ENCODE results near the gene PPM1G. TPM values are rescaled to one million over a fixed set of nuclear protein-coding genes. Genes with fewer than 3 reads are reported as not detected.
A peak's percentile ranks its signal among the peaks of the same experiment; 100 is the strongest.
"Not testable (repeated sequence)": the region's sequence is repeated elsewhere in the genome, so short reads cannot be mapped to it uniquely, and the experiment has no call there.

The PPM1G gene
- polyA plus RNA-seq, 3 donors: 84.3 to 105 (median 95.1) TPM

DNA sequence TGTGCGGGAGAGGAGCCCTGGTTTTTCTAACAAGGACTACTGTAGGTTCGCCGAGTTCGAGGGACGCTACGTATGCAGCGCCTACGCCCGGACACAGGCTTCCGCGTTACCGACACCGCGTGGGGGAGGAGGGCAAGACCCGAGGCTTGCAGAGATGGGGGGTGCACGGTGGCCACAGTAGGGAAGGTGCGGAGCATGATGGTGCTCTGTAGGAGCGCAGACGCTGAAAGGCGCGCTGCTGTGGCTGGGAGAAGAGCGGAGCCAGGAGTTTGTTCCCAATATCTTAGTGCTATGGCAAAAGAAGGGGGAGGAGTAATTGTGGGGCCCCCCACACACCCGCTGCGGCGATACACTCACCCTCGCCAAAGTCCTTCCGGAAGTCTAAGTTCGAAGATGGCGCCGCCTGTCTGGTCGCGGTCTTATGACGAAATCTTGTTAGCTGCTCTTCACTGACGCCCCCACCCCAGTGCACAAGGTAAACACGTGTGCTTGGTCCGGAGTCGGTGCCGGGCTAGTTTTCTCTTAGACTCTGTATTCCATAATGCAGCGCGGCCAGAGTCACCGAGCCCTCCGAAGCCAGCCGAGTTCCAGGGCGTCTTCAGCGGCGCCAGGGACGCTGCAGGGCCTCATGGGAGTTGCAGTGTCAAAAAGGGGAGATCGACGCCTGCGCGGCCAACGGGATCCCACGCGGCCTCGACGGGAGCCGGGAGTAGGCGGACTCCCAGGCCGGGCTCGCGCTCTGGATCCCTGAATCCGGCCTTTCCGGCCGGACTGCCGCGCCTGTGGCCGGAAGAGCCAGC lies 52.8 kb downstream of the PPM1G start, which contains the start of gene GTF3C2:
TSS of gene GTF3C2 (minus strand) at position 383 of the 800 bp plus-strand sequence. CDS start 13,210 bp downstream, outside the sequence.
- DNase-seq (ENCODE audit: extremely low read depth in 1 of 11, low read depth in 9 of 11, low spot score in 4 of 11): peak; percentile 91 to 98 (median 97)

DNA sequence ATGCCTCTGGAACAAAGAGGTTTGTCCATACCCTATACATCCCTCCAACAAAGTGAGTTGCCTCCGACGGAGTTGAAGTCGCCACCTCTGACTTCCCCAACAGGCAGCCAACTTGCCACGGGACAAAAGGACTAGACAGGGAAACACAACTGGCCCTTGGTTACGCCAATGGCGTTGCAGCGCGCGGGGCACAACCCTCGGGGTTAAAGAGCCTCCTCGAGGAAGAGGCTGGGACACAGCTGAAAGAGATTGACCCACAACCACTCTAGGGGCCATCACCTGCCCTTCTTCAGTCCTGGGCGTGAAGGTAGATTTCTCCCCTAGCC lies 53.4 kb downstream of the PPM1G start:
- peak in 1 of 11 donors; percentile 5 for DNase-seq (ENCODE audit: extremely low read depth in 1 of 11, low read depth in 9 of 11, low spot score in 4 of 11)

DNA sequence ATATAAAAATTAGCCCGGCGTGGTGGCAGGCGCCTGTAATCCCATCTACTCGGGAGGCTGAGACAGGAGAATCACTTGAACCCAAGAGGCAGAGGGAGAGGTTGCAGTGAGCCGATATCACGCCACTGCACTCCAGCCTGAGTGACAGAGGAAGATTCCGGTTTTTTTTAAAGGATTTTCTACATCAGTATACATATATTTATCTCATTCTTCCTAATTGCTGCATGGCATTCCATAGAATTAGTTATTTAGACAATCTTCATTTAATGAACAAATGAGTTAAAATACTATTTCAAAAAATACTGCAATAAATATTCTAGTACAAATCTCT lies 54.8 kb downstream of the PPM1G start:
- DNase-seq (ENCODE audit: extremely low read depth in 1 of 11, low read depth in 9 of 11, low spot score in 4 of 11): no peak

DNA sequence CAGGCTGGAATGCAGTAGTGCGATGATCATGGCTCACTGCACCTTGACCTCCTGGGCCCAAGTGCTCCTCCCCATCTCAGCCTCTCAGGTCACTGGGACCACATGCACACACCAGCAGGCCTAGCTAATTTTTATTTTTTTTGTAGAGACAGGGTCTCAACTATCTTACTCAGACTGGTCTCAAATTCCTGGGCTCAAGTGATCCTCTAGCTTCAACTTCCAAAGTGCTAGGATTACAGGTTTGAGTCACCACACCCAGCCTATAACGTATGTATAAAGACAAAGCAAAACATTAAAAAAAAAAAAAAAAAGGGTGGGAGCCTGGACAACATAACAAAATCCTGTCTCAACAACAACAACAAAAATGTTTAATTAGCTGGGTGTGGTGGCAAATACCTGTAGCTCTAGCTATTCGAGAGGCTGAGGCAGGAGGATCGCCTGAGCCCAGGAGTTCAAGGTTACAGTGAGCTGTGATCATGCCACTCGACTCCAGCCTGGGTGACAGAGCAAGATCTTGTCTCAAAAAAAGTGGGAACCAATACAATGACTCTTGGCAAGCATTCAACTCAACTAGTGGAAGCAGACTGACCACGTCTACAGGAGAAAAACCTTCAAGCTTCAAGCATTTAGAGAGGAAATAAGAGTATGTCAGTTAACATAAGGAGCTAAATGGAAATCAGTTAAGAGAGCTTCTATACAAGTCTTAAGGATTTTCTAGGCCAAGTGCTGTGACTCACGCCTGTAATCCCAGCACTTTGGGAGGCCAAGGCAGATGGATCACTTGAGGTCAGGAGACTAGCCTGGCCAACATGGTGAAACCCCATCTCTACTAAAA lies 55.4 kb downstream of the PPM1G start:
- peak in 1 of 11 donors; percentile 3 for DNase-seq (ENCODE audit: extremely low read depth in 1 of 11, low read depth in 9 of 11, low spot score in 4 of 11)

DNA sequence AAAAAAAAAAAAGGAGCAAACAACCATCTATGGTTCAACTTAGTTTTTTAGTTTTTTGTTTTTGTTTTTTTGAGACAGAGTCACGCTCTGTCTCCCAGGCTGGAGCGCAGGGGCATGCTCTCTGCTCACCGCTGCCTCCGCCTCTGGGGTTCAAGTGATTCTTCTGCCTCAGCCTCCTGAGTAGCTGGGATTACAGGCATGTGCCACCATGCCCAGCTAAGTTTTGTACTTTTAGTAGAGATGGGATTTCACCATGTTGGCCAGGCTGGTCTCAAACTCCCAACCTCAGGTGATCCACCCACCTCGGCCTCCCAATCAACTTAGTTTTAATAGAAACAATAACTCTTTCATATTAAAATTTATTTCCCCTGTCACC lies 56.0 kb downstream of the PPM1G start:
- not testable (repeated sequence) for DNase-seq (ENCODE audit: extremely low read depth in 1 of 11, low read depth in 9 of 11, low spot score in 4 of 11)

DNA sequence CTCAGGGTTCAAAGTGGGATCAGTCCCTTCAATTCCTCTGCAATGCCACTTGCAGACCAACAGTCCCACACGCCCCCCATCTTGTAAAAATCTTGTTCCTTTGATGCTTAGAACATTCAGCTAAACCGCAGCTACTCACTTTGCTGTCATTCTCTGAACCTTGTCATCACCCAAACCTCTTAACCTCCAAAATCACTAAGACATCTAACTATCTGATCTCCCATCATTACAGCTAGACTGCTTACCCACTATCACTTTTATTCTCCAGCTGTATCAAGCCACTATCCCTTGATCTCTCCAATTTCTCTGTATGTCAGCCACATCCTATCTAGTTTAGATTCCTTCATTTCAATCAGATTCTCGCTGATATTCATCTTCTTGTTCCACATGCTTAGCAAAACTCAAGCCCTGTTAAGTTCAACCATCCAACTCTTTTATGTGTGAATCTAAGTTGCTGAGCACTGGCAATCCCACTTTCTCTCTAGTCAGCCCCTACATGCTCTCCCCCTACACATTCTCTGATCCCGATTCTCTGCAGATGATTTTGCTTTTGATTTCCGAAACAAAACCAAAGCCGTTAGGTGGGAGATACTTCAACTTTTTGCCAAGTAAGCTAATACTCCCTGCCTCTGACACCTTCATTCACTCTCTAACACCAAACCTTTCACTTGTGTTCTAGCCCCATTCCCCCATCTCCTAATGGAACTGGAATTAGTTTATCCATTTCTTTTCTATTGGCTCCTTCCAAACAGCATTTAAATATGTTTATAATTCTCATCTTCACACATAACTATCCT lies 57.4 kb downstream of the PPM1G start:
- no peak for DNase-seq (ENCODE audit: extremely low read depth in 1 of 11, low read depth in 9 of 11, low spot score in 4 of 11)

DNA sequence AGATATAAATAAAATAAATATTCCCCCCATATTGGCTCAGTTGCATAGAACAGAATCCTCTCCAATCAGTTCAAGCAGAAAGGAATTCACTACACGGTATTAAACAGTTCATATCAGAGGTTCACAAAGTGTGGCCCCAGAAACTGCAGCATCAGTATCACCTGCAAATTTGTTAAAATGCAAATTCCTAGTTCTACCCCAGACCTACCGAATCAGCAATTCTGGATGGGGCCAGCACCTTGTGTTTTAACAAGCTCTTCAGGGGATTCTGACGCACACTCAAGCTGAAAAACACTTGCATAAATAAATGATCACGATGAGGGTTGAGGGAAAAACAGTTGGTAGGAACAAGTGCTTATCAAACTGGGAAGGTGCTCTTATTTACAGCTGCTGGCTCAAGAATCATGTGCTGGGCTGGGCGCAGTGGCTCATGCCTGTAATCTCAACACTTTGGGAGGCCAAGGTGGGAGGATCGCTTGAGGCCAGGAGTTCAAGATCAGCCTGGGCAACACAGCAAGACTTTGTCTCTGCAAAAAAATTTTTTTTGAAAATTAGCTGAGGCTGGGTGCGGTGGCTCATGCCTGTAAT lies 59.2 kb downstream of the PPM1G start:
- DNase-seq (ENCODE audit: extremely low read depth in 1 of 11, low read depth in 9 of 11, low spot score in 4 of 11): no peak

DNA sequence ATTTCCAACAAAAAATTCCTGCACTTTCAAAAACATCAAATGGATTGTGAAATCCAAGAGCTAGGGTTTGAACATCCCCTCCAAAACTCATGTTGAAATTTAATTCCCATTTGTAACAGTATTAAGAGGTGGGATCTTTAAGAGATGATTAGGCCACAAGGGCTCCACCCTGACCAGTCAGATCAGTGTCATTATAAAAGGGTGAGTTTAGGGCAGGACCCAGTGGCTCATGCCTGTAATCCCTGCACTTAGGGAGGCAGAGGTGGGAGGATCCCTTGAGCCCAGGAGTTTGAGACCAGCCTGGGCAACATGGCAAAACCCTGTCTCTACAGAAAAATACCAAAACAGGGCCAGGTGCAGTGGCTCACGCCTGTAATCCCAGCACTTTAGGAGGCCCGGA lies 61.8 kb downstream of the PPM1G start:
- no peak for DNase-seq (ENCODE audit: extremely low read depth in 1 of 11, low read depth in 9 of 11, low spot score in 4 of 11)

DNA sequence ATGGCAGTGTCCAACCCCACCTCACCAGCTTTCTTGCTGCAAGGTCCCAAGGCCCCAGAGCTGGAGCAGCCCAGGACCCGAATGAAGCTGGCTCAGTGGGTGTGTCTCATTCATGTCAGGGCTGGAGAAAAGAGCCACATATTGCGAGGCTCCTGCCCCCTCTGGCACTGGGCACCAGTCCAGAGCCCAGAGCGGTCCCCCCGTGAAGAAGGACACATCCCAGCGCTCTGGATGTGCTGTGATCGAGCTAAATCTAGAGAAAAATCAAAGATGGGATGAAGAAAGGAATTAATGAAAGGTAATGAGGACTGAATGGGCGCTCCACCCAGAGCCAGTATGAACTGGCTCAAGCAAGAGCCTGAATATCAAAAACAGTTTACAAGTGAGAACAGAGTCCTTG lies 73.2 kb downstream of the PPM1G start:
- DNase-seq (ENCODE audit: extremely low read depth in 1 of 11, low read depth in 9 of 11, low spot score in 4 of 11): no peak

DNA sequence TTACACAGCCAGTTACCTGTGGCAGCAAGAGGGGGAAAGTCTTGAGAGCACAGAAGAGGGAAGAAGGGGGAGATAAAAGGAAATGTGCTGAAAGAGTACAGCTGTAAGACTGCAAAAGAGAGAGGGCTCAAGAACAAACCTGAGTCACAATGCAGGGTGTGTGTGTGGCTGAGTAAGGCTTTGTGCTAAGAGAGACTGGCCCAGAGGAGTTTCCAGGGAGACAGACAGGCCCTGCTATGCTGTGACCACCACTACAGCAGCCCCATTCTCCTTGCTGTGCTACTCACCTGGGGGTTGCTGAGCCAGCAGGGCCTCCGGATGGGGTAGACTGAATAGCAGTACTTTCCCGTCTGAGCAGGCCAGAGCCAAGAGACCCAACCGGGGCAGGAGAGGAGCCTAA lies 74.1 kb downstream of the PPM1G start:
- DNase-seq (ENCODE audit: extremely low read depth in 1 of 11, low read depth in 9 of 11, low spot score in 4 of 11): no peak

Other genes with a start within 250 kb of the PPM1G start
- 100 to 1,000 TPM; 148 to 150 (median 148) TPM for gene ATRAID, start 197.6 kb downstream of the PPM1G start, polyA plus RNA-seq (ENCODE audit: insufficient read length in 3 of 3)
- gene SLC5A6, start 197.3 kb downstream of the PPM1G start, polyA plus RNA-seq (ENCODE audit: insufficient read length in 3 of 3): 10 to 100 TPM; 37.2 to 47.6 (median 42.0) TPM
- gene CAD, start 192.2 kb downstream of the PPM1G start, polyA plus RNA-seq (ENCODE audit: insufficient read length in 3 of 3): 10 to 100 TPM; 50.4 to 54.6 (median 54.1) TPM
- gene SLC30A3, start 146.5 kb downstream of the PPM1G start, polyA plus RNA-seq (ENCODE audit: insufficient read length in 3 of 3): 1 to 10 TPM; 6.0 to 9.2 (median 7.6) TPM
- 1 to 10 TPM in 2 of 3 donors, under 1 TPM in 1; 0.59 to 1.7 (median 1.4) TPM for gene DNAJC5G, start 134.2 kb downstream of the PPM1G start, polyA plus RNA-seq (ENCODE audit: insufficient read length in 3 of 3)
- gene TRIM54, start 127.2 kb downstream of the PPM1G start, polyA plus RNA-seq (ENCODE audit: insufficient read length in 3 of 3): 1 to 10 TPM; 5.3 to 7.7 (median 5.7) TPM
- 1 to 10 TPM in 1 of 3 donors, under 1 TPM in 2; 0.56 to 1.1 (median 0.82) TPM for gene UCN, start 101.1 kb downstream of the PPM1G start, polyA plus RNA-seq (ENCODE audit: insufficient read length in 3 of 3)
- 10 to 100 TPM; 74.0 to 90.5 (median 81.4) TPM for gene MPV17, start 86.5 kb downstream of the PPM1G start, polyA plus RNA-seq (ENCODE audit: insufficient read length in 3 of 3)
- 10 to 100 TPM; 68.4 to 72.3 (median 71.3) TPM for gene GTF3C2, start 52.8 kb downstream of the PPM1G start, polyA plus RNA-seq (ENCODE audit: insufficient read length in 3 of 3)
- gene EIF2B4, start 39.3 kb downstream of the PPM1G start, polyA plus RNA-seq (ENCODE audit: insufficient read length in 3 of 3): 10 to 100 TPM; 49.7 to 56.0 (median 52.3) TPM
- 100 to 1,000 TPM; 101 to 110 (median 101) TPM for gene SNX17, start 39.0 kb downstream of the PPM1G start, polyA plus RNA-seq (ENCODE audit: insufficient read length in 3 of 3)
- gene ZNF513, start 28.9 kb downstream of the PPM1G start, polyA plus RNA-seq (ENCODE audit: insufficient read length in 3 of 3): 10 to 100 TPM; 14.9 to 22.5 (median 21.0) TPM
- 100 to 1,000 TPM; 122 to 134 (median 123) TPM for gene NRBP1, start 19.0 kb upstream of the PPM1G start, polyA plus RNA-seq (ENCODE audit: insufficient read length in 3 of 3)
- gene KRTCAP3, start 32.8 kb upstream of the PPM1G start, polyA plus RNA-seq (ENCODE audit: insufficient read length in 3 of 3): 10 to 100 TPM in 1 of 3 donors, 1 to 10 TPM in 2; 5.1 to 10.8 (median 8.6) TPM
- gene IFT172, start 80.2 kb upstream of the PPM1G start, polyA plus RNA-seq (ENCODE audit: insufficient read length in 3 of 3): 10 to 100 TPM; 44.4 to 66.7 (median 46.0) TPM
- gene FNDC4, start 85.6 kb upstream of the PPM1G start, polyA plus RNA-seq (ENCODE audit: insufficient read length in 3 of 3): 1 to 10 TPM; 6.4 to 8.1 (median 7.0) TPM
- gene GCKR, start 87.2 kb upstream of the PPM1G start, polyA plus RNA-seq (ENCODE audit: insufficient read length in 3 of 3): under 1 TPM in 2 of 3 donors, not detected in 1; 0.20 to 0.38 TPM
- gene ZNF512, start 173.5 kb upstream of the PPM1G start, polyA plus RNA-seq (ENCODE audit: insufficient read length in 3 of 3): 10 to 100 TPM; 75.8 to 84.2 (median 76.3) TPM
- gene CCDC121, start 219.4 kb upstream of the PPM1G start, polyA plus RNA-seq (ENCODE audit: insufficient read length in 3 of 3): 10 to 100 TPM; 10.6 to 13.0 (median 12.9) TPM
- 10 to 100 TPM; 51.0 to 66.7 (median 59.0) TPM for gene GPN1, start 219.5 kb upstream of the PPM1G start, polyA plus RNA-seq (ENCODE audit: insufficient read length in 3 of 3)